ENCODE data around the gene EHD4. TPM values are rescaled to one million over a fixed set of nuclear protein-coding genes. Genes with fewer than 3 reads are reported as not detected.

The EHD4 gene
- total and polyA plus RNA-seq, 9 of the 15 experiments (the other 6 are each of a cell fraction or from before 2014, with no cell fraction given), result 0.89 to 10.3 (median 6.4) TPM

DNA sequence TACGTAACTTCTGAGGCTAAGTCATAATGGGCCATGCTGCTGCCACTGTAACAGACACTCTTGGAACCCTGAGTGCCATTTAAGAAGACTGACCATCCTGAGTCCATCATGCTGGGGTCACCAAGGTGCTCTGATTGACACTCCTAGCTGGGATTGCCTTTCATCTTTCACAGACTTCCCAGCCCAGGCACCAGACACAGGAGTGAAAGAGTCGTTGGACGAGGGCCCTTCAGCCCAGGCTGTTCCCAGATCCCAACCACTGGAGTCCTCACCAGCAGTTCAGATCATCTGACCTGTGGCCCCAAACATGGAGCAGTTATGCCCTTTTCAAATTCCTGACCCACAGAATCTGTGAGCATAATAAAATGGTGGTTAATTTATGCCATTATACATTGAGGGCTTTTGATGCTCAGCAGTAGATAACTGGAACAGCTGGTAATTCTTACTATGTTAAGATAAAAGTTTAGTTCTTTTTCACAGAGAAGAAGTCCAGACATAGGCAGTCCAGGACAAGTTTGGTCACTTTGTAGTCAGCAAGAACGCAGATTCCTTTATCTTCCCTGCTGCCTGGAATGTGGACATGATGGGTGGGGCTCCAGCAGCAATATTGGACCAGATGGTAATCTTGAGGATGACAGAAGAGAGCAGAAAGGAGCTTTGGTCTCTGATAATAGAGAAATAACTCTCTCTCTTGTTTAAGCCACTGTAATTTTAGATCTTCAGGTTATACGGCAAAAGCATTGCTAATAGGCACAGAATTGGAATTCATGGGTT lies 7.3 kb upstream of the EHD4 start (continued):
- TF ChIP-seq, protein P1, sequence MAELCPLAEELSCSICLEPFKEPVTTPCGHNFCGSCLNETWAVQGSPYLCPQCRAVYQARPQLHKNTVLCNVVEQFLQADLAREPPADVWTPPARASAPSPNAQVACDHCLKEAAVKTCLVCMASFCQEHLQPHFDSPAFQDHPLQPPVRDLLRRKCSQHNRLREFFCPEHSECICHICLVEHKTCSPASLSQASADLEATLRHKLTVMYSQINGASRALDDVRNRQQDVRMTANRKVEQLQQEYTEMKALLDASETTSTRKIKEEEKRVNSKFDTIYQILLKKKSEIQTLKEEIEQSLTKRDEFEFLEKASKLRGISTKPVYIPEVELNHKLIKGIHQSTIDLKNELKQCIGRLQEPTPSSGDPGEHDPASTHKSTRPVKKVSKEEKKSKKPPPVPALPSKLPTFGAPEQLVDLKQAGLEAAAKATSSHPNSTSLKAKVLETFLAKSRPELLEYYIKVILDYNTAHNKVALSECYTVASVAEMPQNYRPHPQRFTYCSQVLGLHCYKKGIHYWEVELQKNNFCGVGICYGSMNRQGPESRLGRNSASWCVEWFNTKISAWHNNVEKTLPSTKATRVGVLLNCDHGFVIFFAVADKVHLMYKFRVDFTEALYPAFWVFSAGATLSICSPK (IDR thresholded peaks at IDR 0.05; ENCODE audit: borderline replicate concordance), result no peak
- no peak for TF ChIP-seq DACH1 (IDR thresholded peaks at IDR 0.05; ENCODE audit: partially characterized antibody)
- TF ChIP-seq, protein P2, sequence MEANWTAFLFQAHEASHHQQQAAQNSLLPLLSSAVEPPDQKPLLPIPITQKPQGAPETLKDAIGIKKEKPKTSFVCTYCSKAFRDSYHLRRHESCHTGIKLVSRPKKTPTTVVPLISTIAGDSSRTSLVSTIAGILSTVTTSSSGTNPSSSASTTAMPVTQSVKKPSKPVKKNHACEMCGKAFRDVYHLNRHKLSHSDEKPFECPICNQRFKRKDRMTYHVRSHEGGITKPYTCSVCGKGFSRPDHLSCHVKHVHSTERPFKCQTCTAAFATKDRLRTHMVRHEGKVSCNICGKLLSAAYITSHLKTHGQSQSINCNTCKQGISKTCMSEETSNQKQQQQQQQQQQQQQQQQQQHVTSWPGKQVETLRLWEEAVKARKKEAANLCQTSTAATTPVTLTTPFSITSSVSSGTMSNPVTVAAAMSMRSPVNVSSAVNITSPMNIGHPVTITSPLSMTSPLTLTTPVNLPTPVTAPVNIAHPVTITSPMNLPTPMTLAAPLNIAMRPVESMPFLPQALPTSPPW (CRISPR knock-in tag; IDR thresholded peaks at IDR 0.05), result 0 out of 2 replicates have a peak, but pooled peaks have one; percentile 12
- no peak for TF ChIP-seq RBM17 (IDR thresholded peaks at IDR 0.05; ENCODE audit: borderline replicate concordance, low read depth, low read length)
- peak in 1 of 2 experiments; percentile 90; a peak in 2 of 4 replicates for TF ChIP-seq RCOR1 (IDR thresholded peaks at IDR 0.05; ENCODE audit: borderline replicate concordance in 1 of 2, low read depth in 2 of 2, low read length in 2 of 2)
- no peak for TF ChIP-seq ZNF140 (CRISPR knock-in tag; IDR thresholded peaks at IDR 0.05)
- peak; percentile 72 for TF ChIP-seq ADNP (tag; IDR thresholded peaks at IDR 0.05)
- TF ChIP-seq POLR2AphosphoS5 (IDR thresholded peaks at IDR 0.05; ENCODE audit: control insufficient read depth, insufficient read depth, low read depth, low read length), result 0 out of 2 replicates have a peak, but pooled peaks have one; percentile 21
- TF ChIP-seq RBM25 (IDR thresholded peaks at IDR 0.05; ENCODE audit: low read depth, low read length, severe bottlenecking), result peak; percentile 51
- TF ChIP-seq, protein P3, sequence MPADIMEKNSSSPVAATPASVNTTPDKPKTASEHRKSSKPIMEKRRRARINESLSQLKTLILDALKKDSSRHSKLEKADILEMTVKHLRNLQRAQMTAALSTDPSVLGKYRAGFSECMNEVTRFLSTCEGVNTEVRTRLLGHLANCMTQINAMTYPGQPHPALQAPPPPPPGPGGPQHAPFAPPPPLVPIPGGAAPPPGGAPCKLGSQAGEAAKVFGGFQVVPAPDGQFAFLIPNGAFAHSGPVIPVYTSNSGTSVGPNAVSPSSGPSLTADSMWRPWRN (IDR thresholded peaks at IDR 0.05; ENCODE audit: low read depth), result 0 out of 2 replicates have a peak, but pooled peaks have one; percentile 6
- peak; percentile 30; the same call in 1 of the 2 replicates for TF ChIP-seq ZKSCAN1 (IDR thresholded peaks at IDR 0.05; ENCODE audit: low read depth, low read length)
- no peak for TF ChIP-seq ARID2 (IDR thresholded peaks at IDR 0.05)
- TF ChIP-seq HNRNPUL1 (IDR thresholded peaks at IDR 0.05; ENCODE audit: low read length), result no peak
- peak; percentile 60; the same call in 1 of the 2 replicates for TF ChIP-seq DPF2 (IDR thresholded peaks at IDR 0.05)
- TF ChIP-seq HMBOX1 (IDR thresholded peaks at IDR 0.05), result no peak
- TF ChIP-seq MAFF (IDR thresholded peaks at IDR 0.05; ENCODE audit: low read length), result no peak
- TF ChIP-seq BCOR (IDR thresholded peaks at IDR 0.05), result peak; percentile 62; the same call in 1 of the 2 replicates
- TF ChIP-seq EZH2 (IDR thresholded peaks at IDR 0.05; ENCODE audit: borderline replicate concordance, low read depth, low read length), result no peak
- no peak for TF ChIP-seq HDAC6 (IDR thresholded peaks at IDR 0.05; ENCODE audit: low read depth, low read length)
- peak; percentile 67 for TF ChIP-seq CBFA2T2 (conservative IDR thresholded peaks at IDR 0.05)
- TF ChIP-seq ESRRA (IDR thresholded peaks at IDR 0.05; ENCODE audit: borderline replicate concordance, low read depth), result no peak
- no peak for TF ChIP-seq ZNF316 (IDR thresholded peaks at IDR 0.05)
- no peak for TF ChIP-seq ZNF695 (CRISPR knock-in tag; IDR thresholded peaks at IDR 0.05)
- no peak for TF ChIP-seq HMG20A (CRISPR knock-in tag; conservative IDR thresholded peaks at IDR 0.05)
- TF ChIP-seq NCOR1 (IDR thresholded peaks at IDR 0.05), result 0 out of 2 replicates have a peak, but pooled peaks have one; percentile 20
- TF ChIP-seq CBFA2T3 (IDR thresholded peaks at IDR 0.05), result peak; percentile 80

All from K562 (cell line).